GM12874 (cell line): Measurements from ENCODE around the gene UGT1A6.

Experiments used
- CTCF ChIP-seq: IDR thresholded peaks from 2 replicates; pipeline ENCODE4 v1.5.1; 2011; ENCODE audit warnings: low read depth, mild to moderate bottlenecking, control low read depth, low read length, moderate library complexity; ENCODE audit not compliant: insufficient read depth

UGT1A6 gene

DNA sequence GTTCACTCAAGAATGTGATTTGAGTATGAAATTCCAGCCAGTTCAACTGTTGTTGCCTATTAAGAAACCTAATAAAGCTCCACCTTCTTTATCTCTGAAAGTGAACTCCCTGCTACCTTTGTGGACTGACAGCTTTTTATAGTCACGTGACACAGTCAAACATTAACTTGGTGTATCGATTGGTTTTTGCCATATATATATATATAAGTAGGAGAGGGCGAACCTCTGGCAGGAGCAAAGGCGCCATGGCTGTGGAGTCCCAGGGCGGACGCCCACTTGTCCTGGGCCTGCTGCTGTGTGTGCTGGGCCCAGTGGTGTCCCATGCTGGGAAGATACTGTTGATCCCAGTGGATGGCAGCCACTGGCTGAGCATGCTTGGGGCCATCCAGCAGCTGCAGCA, 67.4 kb downstream of the UGT1A6 start, which contains the start of gene UGT1A1:
TSS of gene UGT1A1 (plus strand) at position 228 of the 400 bp plus-strand sequence. CDS start at position 246, 18 bp downstream.
- TF ChIP-seq CTCF: no peak

DNA sequence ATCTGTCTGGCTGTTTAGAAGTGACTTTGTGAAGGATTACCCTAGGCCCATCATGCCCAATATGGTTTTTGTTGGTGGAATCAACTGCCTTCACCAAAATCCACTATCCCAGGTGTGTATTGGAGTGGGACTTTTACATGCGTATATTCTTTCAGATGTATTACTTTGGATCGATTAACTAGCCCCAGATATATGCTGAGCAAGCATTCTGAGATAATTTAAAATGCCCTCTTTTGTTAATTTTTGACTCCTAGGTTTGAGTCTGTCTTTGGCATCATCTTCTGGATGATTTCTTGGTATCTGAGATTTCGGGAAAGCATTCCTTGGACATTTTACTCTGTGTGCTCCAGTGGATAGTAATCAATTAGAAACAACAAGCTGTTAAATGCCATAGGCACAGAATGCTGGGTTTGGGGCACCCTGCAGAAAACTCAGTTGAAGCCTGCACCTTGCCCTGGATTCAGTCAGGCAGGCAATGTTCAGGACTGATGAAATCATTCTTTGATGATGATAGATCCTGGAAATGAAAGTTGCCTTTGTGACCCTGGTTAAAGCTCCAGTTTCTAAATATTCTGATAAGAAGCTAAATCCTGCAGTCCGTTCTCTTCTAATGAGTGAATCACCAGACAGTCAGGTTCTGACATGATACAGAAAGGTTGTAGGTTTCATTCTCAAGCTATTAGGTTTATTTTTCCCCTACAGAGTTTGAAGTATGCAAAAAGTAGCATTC, 68.5 kb downstream of the UGT1A6 start:
- TF ChIP-seq CTCF: no peak

DNA sequence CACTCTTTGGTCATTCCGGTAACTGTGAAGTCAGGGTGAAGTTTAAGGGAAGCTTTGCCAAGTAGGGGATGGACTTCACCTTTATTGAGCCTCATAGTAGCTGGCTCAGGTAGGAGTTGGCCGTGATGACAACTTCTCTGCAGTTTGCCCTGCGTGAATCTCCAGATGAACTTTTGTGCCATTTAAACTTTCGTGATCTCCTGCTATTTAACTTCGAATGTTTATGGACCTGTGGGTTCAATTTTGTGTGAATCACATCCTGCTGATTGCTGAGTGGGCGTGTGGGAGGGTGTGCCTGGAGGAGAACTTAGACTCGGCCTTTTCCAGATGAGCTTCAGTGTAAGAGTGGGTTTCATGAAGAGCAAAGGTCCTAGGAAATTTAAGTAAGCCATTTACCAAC, 71.6 kb downstream of the UGT1A6 start:
- no peak for TF ChIP-seq CTCF

DNA sequence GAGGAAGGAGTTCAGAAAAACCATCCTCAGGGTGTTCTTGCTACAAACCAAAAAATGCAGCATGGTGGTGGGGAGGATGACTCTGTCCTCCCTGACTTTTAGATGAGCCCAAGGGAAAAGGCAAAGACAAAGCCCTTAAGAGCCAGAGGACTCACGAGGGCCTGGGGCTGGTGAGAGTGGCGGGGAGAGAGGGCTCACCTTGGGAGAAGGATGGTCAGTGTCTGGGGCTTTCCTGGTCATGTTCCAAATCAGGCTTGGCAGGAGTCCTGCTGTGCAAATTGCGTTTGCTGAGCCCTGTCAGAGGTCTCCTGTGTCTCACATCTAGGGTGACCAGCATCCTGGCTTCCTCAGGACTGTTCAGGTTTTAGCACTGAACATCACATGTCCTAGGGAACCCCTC, 72.1 kb downstream of the UGT1A6 start:
- no peak for TF ChIP-seq CTCF

DNA sequence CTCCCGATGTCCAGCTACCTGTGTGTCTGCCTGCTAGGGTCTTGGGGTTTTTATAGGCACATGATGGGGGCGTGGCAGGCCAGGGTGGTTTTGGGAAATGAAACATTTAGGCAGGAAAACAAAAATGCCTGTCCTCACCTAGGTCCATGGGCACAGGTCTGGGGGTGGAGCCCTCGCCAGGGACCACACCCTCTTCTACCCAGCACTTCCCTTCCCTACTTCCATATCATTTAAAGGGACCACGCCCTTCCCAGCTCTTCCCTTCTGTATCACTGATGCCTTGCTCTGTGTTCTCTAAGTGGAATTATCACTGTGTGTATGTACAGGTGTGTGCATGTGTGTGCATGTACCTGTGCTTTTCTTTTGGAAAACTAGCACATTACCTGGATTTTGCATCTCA, 73.7 kb downstream of the UGT1A6 start:
- TF ChIP-seq CTCF: no peak

- no peak for TF ChIP-seq CTCF
Observed at GRCh38 chr2:233768076-233768475, 75.4 kb downstream of the UGT1A6 start.

- no peak for TF ChIP-seq CTCF
Observed at GRCh38 chr2:233769260-233769659, 76.6 kb downstream of the UGT1A6 start.
